H54 (cell line): ENCODE data around the gene CNTNAP2.
"Not testable (repeated sequence)": the region's sequence is repeated elsewhere in the genome, so short reads cannot be mapped to it uniquely, and the experiment has no call there.

Experiments
- DNase-seq: peaks from one replicate; pipeline ENCODE4 v3.0.0; 2011; ENCODE audit warnings: low spot score, mixed read lengths; ENCODE audit not compliant: insufficient read length
- FAIRE-seq: peaks from 3 replicates; lab custom pipeline; 2011; peaks lifted over from hg19 to GRCh38; lab: Jason Lieb, UNC
- POLR2A ChIP-seq: IDR thresholded peaks from 2 replicates; pipeline ENCODE4 v1.6.1; 2011; ENCODE audit warnings: low read depth, mild to moderate bottlenecking, low read length

CNTNAP2 gene

DNA sequence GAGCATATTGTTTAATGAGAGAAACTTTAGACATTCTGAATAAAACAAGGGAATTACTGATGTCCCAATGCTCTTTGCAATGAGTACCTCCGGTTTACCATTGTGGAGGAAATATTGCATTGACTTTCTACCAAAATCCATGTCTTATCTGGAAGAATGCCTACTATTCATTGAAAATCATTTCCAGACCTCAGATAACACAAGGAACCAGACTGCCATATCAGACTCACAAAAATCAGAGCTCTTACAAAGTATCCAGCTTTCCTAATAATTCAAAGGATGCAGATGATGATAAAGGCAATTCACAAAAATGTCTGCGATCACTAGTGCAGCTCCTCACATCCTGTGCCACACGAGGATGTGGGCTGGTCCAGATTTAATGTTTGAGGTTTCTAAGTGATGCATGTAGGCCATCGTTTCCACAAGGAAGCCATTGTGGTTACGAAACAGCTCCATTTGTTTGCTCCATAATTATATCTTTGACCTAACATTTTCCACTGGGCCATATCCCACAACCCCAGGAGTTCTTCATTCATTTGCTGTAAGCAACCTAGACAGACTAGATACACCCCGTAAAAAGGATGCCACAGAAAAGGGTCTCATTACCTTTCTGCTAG is 1642.8 kb downstream of the CNTNAP2 start:
- DNase-seq = no peak
- TF ChIP-seq POLR2A = no peak

GRCh38 chr7:147765301-147765700 is 1648.7 kb downstream of the CNTNAP2 start:
- FAIRE-seq = no peak

More for the DNA sequence above, 1642.8 kb downstream of the CNTNAP2 start:
- FAIRE-seq = no peak

GRCh38 chr7:147771344-147771743 is 1654.7 kb downstream of the CNTNAP2 start:
- DNase-seq (no peak), FAIRE-seq (no peak)
- TF ChIP-seq POLR2A = no peak

More at GRCh38 chr7:147765301-147765700, 1648.7 kb downstream of the CNTNAP2 start:
- no peak for TF ChIP-seq POLR2A
- DNase-seq = no peak

DNA sequence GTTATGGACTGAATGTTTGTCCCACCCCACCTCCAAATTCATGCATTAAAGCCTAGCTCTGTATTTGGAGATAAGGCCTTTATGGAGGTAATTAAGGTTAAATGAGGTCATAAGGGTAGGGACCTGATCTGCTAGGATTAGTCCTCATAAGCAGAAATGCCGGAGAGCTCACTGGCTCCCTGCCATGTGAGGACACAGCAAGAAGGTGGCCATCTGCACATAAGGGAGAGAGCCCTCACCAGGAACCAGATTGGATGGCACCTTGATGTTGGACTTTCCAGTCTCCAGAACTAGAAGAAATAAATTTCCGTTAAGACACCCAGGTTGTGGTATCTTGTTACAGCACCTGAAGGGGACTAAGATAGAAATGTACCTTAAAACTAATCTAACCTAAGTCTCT is 1657.9 kb downstream of the CNTNAP2 start:
- DNase-seq (no peak), FAIRE-seq (no peak)
- TF ChIP-seq POLR2A = no peak

DNA sequence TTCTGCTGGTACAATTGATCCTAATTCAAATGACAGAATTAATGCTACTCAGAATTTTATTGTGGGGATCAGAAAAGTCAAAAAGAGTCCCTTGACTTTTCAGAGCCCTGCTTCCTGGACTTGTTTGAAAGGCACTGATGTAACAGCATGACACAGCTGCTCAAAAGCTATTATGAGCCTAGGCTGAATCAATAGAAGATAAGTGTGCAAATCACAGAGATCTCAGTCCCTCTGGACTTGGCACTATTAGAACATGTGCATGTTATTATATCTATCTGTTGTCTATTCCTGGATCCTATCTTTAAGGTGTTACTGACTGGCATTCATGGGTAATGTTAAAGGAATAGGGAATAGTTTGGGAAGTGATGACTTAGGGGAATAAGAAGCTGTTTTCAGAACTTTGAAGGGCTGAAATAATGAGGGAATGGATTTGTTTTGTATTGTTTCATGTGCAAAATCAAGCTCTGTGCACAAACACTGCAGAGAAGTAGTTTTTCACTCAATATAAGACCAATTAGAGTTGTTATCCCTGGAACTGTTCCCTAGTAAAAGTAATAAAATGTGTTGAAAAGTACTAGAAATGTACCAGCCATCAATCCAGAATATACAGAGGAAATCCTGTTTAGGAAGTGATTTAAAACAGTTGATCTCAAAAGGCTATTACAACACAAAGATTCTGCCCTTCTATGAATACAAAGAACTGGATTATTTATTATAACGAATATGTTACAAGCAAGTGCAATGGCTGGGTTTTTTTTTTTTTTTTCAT is 1659.1 kb downstream of the CNTNAP2 start:
- no peak for DNase-seq
- no peak for FAIRE-seq
- TF ChIP-seq POLR2A = no peak

- TF ChIP-seq POLR2A = no peak
- FAIRE-seq = no peak
- DNase-seq = no peak
Measured at GRCh38 chr7:147777309-147777708, 1660.7 kb downstream of the CNTNAP2 start.

DNA sequence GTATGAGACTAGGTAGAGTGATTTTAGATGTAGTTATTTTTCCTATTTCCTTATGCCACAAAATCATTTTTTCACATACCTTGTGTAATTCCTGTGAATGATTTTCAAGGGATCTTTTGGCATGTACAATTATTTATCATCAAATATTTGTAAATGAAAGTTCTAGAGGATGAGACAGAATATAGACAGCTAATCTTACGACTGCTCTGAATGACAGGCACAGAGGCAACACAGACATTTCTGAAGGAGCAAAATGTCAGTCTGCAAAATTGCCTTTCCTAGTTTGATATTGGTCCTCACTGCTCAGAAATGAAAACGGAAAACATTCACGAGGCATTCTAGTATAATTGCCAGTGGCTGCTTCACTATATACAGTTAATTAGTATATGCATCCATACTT is 1663.3 kb downstream of the CNTNAP2 start:
- DNase-seq = no peak
- FAIRE-seq = no peak
- TF ChIP-seq POLR2A = no peak

DNA sequence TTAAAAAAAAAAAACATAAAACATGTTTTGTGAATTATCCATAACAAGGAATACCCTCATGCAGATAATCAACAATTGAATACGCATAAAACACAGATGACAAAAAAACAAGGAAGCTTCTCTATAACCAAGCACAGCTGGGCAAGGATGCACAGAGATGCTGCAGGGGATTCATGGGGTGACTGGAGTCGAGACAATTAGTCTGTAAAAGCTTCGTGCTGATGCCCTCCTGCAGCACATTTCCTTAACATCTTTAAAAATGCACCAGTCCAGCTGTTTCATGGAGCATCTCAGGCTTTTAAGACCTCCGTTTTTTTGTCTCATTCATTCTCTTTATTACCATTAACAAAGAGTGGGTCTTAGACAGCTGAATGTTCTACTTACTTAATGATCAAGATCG is 1680.0 kb downstream of the CNTNAP2 start:
- FAIRE-seq (no peak), DNase-seq (no peak)
- TF ChIP-seq POLR2A = no peak

DNA sequence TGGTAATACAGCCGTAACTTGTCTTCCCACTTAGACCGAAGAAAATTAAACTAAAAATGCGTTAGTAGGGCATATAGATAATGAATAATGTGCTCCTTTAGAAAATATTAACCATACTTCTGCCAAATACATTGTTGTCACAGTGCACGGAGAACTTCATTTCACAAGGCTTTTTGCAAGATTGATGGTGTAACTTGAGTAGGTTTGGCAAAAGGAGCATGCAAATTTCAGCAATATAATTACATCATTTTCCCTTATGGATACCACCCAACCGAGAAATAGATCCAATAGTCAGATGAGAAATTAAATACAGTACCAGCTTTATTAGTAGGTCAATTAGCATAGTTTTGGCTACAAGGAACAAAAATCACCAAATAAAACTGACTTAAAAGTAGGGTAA is 1681.4 kb downstream of the CNTNAP2 start:
- DNase-seq (no peak), FAIRE-seq (no peak)
- no peak for TF ChIP-seq POLR2A

DNA sequence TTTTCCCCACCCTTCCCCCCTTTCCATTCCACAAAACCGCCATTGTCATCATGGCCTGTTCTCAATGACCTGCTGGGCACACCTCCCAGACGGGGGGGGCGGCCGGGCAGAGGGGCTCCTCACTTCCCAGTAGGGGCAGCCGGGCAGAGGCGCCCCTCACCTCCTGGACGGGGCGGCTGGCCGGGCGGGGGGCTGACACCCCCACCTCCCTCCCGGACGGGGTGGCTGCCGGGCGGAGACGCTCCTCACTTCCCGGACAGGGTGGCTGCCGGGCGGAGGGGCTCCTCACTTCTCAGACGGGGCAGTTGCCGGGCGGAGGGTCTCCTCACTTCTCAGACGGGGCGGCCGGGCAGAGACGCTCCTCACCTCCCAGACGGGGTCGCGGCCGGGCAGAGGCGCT is 1685.2 kb downstream of the CNTNAP2 start:
- FAIRE-seq, DNase-seq: not testable (repeated sequence)

DNA sequence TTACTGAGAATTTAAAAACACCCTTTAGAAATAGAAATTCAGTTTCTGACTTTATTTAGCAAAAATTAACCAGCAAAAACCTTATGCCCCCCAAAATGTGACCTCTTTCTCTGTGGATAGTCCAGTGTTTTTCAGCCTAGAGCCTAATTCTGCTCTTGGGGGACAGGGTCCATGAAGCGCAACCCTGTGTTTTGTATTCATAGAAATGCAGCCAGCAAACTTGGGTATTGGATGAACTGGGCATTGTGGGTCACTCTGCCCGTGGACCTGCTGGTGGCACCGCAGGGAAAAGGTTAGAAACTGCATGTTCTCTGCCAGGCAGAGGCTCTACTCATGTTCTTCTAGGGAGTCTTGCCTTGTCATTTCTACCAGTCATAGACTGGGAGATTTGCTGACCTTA is 1686.5 kb downstream of the CNTNAP2 start:
- DNase-seq (no peak), FAIRE-seq (no peak)
- TF ChIP-seq POLR2A = no peak

- FAIRE-seq = no peak
- no peak for DNase-seq
- TF ChIP-seq POLR2A = no peak
Measured at GRCh38 chr7:147803606-147804005, 1687.0 kb downstream of the CNTNAP2 start.

DNA sequence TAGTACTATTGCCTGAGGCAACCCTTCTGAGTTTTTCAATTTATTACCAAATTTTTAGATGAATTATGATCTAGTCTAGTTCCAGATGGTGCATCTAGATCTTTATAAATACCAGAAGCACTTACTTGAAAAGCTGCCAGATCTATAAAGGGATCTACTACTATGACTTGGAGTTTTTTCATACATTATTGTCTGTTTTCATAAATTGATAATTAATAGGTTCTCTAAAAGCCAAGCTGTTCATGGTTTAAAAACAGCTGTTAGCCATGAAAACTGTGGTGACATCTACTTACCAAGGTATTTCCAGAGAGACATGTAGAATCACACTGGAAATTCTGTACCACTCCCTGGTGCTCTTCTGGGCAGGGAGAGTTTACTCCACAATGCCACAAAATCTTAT is 1687.4 kb downstream of the CNTNAP2 start:
- DNase-seq (no peak), FAIRE-seq (no peak)
- no peak for TF ChIP-seq POLR2A

GRCh38 chr7:147805996-147806576 is 1689.5 kb downstream of the CNTNAP2 start:
- TF ChIP-seq POLR2A = no peak
- no peak for FAIRE-seq
- DNase-seq = no peak

GRCh38 chr7:147809786-147810185 is 1693.2 kb downstream of the CNTNAP2 start:
- DNase-seq (no peak), FAIRE-seq (no peak)
- no peak for TF ChIP-seq POLR2A
